Nephron (organoid): ENCODE data around the gene TRAPPC2B.

Source experiments
- H3K27ac Mint-ChIP-seq, 3 experiments: 2 replicates each; pipeline ENCODE4 v1.8.0; 2020; ENCODE audit warnings: mixed read lengths in 3 of 3, mild to moderate bottlenecking in 2 of 3, moderate library complexity in 1 of 3
- H3K27me3 Mint-ChIP-seq: 2 replicates; pipeline ENCODE4 v1.8.0; 2021; ENCODE audit warnings: low read depth, mild to moderate bottlenecking, moderate library complexity, mixed read lengths
- H3K36me3 Mint-ChIP-seq: 2 replicates; pipeline ENCODE4 v1.8.0; 2020; ENCODE audit warnings: low read depth, mixed read lengths
- H3K4me1 Mint-ChIP-seq: 2 replicates; pipeline ENCODE4 v1.8.0; 2020; ENCODE audit warnings: mixed read lengths
- H3K4me3 Mint-ChIP-seq, 3 experiments: 2 replicates each; pipeline ENCODE4 v1.8.0; 2020; ENCODE audit warnings: mild to moderate bottlenecking in 3 of 3, mixed read lengths in 3 of 3, moderate library complexity in 2 of 3
- H3K9me3 Mint-ChIP-seq: 2 replicates; pipeline ENCODE4 v1.8.0; 2020; ENCODE audit warnings: mixed read lengths
- TF ChIP-seq, protein P1 (sequence below), 3 experiments: fragments of 200-600 bp; sonication (generic); IDR thresholded peaks; one replicate each; pipeline ENCODE4 v1.5.0; 2021; ENCODE audit warnings: antibody characterized with exemption in 3 of 3; ENCODE audit not compliant: unreplicated experiment in 3 of 3

TRAPPC2B gene

DNA sequence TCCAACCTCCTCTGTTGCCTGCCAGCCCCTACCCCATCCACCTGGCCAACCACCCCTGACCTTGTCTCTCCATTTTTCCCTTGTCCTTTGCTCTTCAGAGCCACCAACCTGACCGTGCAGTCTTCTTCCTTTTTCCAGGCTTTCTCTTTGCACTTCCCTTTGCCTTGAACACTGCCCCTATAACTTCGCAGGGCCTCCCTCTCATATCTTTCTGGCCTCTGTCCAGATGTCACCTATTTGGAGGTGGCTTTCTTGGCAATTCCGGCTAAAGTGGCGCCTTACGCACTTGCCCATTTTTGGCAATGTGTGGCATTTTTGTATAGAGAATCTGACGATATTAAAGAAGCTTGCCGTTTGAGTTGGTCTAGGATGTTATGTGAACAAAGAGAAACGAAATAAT is 42.2 kb upstream of the TRAPPC2B start:
- TF ChIP-seq, protein P1, sequence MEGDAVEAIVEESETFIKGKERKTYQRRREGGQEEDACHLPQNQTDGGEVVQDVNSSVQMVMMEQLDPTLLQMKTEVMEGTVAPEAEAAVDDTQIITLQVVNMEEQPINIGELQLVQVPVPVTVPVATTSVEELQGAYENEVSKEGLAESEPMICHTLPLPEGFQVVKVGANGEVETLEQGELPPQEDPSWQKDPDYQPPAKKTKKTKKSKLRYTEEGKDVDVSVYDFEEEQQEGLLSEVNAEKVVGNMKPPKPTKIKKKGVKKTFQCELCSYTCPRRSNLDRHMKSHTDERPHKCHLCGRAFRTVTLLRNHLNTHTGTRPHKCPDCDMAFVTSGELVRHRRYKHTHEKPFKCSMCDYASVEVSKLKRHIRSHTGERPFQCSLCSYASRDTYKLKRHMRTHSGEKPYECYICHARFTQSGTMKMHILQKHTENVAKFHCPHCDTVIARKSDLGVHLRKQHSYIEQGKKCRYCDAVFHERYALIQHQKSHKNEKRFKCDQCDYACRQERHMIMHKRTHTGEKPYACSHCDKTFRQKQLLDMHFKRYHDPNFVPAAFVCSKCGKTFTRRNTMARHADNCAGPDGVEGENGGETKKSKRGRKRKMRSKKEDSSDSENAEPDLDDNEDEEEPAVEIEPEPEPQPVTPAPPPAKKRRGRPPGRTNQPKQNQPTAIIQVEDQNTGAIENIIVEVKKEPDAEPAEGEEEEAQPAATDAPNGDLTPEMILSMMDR (IDR thresholded peaks at IDR 0.05; ENCODE audit: unreplicated experiment in 3 of 3) = no peak
- Mint-ChIP-seq H3K4me1 (peaks cover 25% of the 10 kb centered on the region), H3K27ac (peak overlapping the region; percentile 85 to 98 (median 96)), H3K9me3 (no peaks in the 10 kb centered on the region), H3K4me3 (peak overlapping the region; percentile 91 to 98 (median 97)), H3K36me3 (peaks cover 26% of the 10 kb centered on the region), H3K27me3 (peaks cover 21% of the 10 kb centered on the region)

DNA sequence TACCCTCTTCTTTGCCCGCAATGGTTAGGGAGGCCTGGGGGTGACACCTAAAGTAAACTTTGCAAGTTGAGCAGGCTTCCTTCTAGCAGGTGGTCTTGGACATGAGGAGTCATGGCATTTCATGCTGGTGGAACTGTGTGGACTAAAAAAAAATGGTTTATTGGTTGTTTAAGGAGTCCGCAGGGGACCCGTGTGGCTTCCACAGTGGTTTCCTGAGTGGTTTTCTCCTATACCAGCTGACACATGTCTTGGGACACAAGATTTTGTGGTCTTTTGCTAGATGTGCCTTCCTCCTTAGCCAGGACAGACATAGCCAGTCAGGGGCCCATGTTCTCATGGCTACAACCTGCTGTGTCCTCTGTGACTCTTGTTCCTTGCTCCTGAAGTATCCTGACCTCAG is 41.6 kb upstream of the TRAPPC2B start:
- Mint-ChIP-seq H3K36me3 (peaks cover 32% of the 10 kb centered on the region), H3K27me3 (peaks cover 15% of the 10 kb centered on the region), H3K27ac (peak overlapping the region in 2 of 3 experiments; percentile 76 to 85), H3K9me3 (no peaks in the 10 kb centered on the region), H3K4me1 (peaks cover 25% of the 10 kb centered on the region), H3K4me3 (peak overlapping the region; percentile 91 to 98 (median 97))
- TF ChIP-seq, protein P1 (IDR thresholded peaks at IDR 0.05; ENCODE audit: unreplicated experiment in 3 of 3) = no peak

DNA sequence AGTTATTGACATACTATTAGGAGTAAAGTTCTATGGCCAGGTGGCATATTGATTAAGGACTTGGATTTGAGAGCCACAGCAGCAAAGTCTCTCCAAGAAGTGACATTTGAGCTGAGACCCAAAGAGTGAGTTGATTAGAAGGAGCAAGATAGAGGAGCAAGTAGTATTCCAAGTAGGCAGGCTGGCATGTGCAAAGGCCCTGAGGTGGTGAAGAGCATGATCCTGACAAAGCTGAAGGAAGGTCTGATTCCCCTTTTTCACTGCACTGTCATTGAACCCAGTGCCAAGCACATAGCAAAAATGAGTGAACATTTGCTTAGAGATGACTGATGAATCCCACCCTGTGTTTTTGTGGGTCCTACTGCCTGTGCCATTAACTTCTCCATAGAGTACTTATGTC is 38.4 kb upstream of the TRAPPC2B start:
- H3K9me3 Mint-ChIP-seq = peaks cover 19% of the 10 kb centered on the region
- no peak overlapping the region for H3K4me3 Mint-ChIP-seq
- TF ChIP-seq, protein P1 (IDR thresholded peaks at IDR 0.05; ENCODE audit: unreplicated experiment in 3 of 3) = no peak
- H3K4me1 Mint-ChIP-seq = peaks cover 24% of the 10 kb centered on the region
- H3K27ac Mint-ChIP-seq = no peak overlapping the region
- no peaks in the 10 kb centered on the region for H3K27me3 Mint-ChIP-seq
- H3K36me3 Mint-ChIP-seq = peaks cover 65% of the 10 kb centered on the region

DNA sequence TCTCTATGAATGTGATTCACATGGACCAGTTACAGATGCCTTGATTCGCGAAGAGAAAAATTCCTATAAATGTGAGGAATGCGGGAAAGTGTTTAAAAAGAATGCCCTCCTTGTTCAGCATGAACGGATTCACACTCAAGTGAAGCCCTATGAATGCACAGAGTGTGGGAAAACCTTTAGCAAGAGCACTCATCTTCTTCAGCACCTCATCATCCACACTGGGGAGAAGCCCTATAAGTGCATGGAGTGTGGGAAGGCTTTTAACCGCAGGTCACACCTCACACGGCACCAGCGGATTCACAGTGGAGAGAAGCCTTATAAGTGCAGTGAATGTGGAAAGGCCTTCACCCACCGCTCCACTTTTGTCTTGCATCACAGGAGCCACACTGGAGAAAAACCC is 35.4 kb upstream of the TRAPPC2B start:
- Mint-ChIP-seq H3K9me3 (peaks cover 23% of the 10 kb centered on the region), H3K27me3 (no peaks in the 10 kb centered on the region), H3K36me3 (peaks cover 80% of the 10 kb centered on the region), H3K4me3 (no peak overlapping the region), H3K27ac (no peak overlapping the region), H3K4me1 (no peaks in the 10 kb centered on the region)
- TF ChIP-seq, protein P1 (IDR thresholded peaks at IDR 0.05; ENCODE audit: unreplicated experiment in 3 of 3) = no peak

DNA sequence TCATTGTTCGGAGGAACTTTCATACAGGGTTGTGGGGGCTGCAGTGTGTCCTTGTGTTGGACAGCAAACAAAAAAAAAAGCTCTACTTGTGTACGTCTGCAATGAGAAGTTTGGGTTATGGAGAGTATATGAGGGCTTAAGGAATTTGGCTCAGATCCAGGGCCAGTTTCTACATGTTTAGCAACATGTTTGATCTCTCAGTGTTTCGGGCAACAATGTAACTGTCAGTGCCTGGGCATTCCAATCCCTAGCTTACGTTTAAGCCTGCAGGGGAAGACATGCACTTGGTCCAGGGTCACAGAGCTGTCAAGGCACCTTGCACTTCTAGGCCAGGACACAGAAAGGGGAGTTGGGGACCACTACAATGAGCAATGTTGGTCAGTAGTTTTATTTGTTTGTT is 29.2 kb upstream of the TRAPPC2B start:
- H3K4me3 Mint-ChIP-seq = no peak overlapping the region
- H3K4me1 Mint-ChIP-seq = no peaks in the 10 kb centered on the region
- H3K9me3 Mint-ChIP-seq = peaks cover 5% of the 10 kb centered on the region
- TF ChIP-seq, protein P1 (IDR thresholded peaks at IDR 0.05; ENCODE audit: unreplicated experiment in 3 of 3) = no peak
- no peaks in the 10 kb centered on the region for H3K27me3 Mint-ChIP-seq
- H3K27ac Mint-ChIP-seq = no peak overlapping the region
- peaks cover 34% of the 10 kb centered on the region for H3K36me3 Mint-ChIP-seq

DNA sequence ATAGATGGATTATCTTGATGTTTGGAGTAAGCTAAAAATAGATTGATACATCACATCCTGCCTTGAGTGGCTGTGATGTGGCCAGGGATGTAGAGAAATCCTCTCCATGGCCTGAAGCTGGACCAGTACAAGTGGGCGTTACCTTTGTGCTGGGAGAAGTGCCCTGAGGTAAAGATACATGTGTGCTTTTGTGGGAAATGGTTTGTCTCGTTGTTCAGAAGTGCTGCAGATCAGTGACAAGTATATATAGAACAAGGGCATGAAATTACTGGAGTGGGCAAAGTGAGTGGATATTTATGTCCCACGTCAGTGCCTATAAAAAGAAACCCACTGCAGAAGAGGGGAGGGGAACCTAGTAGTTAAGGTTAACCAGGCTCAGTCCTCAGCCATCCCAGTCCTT is 24.5 kb upstream of the TRAPPC2B start:
- no peak overlapping the region for H3K4me3 Mint-ChIP-seq
- no peaks in the 10 kb centered on the region for H3K9me3 Mint-ChIP-seq
- H3K27ac Mint-ChIP-seq = no peak overlapping the region
- peaks cover 8% of the 10 kb centered on the region for H3K27me3 Mint-ChIP-seq
- peaks cover 5% of the 10 kb centered on the region for H3K36me3 Mint-ChIP-seq
- TF ChIP-seq, protein P1 (IDR thresholded peaks at IDR 0.05; ENCODE audit: unreplicated experiment in 3 of 3) = no peak
- H3K4me1 Mint-ChIP-seq = no peaks in the 10 kb centered on the region
